ENCODE data around the gene DTNA. TPM values are rescaled to one million over a fixed set of nuclear protein-coding genes. Genes with fewer than 3 reads are reported as not detected.

DTNA gene
- total and polyA plus RNA-seq, 2 of the 8 experiments (the other 6 are each of a cell fraction or from before 2014, with no cell fraction given) = 30.2 to 32.7 TPM

- Histone ChIP-seq H3K27ac (ENCODE audit: low read depth, low read length) (no peak overlapping the region), H4K20me1 (replicated peaks in 1 of 2; ENCODE audit: control insufficient read depth in 1 of 2, insufficient read depth in 2 of 2, low read length in 2 of 2) (no peaks in the 10 kb centered on the region), H3K79me2 (ENCODE audit: control insufficient read depth in 1 of 2, insufficient read depth in 2 of 2, low read length in 2 of 2) (no peaks in the 10 kb centered on the region), H4K8ac (ENCODE audit: extremely low read depth, insufficient read depth, low read length) (no peak overlapping the region), H3K27me3 (replicated peaks in 1 of 4; ENCODE audit: control insufficient read depth in 3 of 4, extremely low read depth in 1 of 4, insufficient read depth in 3 of 4, low read length in 3 of 4) (no peaks in the 10 kb centered on the region), H2BK120ac (replicated peaks; ENCODE audit: low read depth, low read length) (no peak overlapping the region), H2BK12ac (ENCODE audit: low read depth, low read length) (peak overlapping the region; percentile 46; the same call in 1 of the 2 replicates), H3K4me3 (ENCODE audit: extremely low read depth in 1 of 4, insufficient read depth in 2 of 4, low read depth in 3 of 4, low read length in 4 of 4) (no peak overlapping the region), H2BK20ac (ENCODE audit: low read length) (no peak overlapping the region), H3K23me2 (ENCODE audit: low read depth, low read length) (no peaks in the 10 kb centered on the region; the same call in 1 of the 2 replicates), H3K4ac (replicated peaks; ENCODE audit: insufficient read length, low read depth, low read length) (no peak overlapping the region), H3K79me1 (ENCODE audit: low read depth, low read length) (no peaks in the 10 kb centered on the region), H4K5ac (ENCODE audit: insufficient read length, low read depth, low read length) (no peak overlapping the region), H3K18ac (ENCODE audit: extremely low read depth, low read length) (no peak overlapping the region), H2BK15ac (ENCODE audit: low read length) (no peak overlapping the region), H3K56ac (replicated peaks; ENCODE audit: insufficient read length, low read depth, low read length) (no peak overlapping the region), H3K36me3 (ENCODE audit: control insufficient read depth in 2 of 4, insufficient read depth in 4 of 4, low read length in 3 of 4) (no peaks in the 10 kb centered on the region), H3K23ac (ENCODE audit: insufficient read length) (no peak overlapping the region), H2AK5ac (ENCODE audit: low read depth, low read length) (no peak overlapping the region), H2BK5ac (ENCODE audit: low read depth, low read length) (no peak overlapping the region), H3K9me3 (ENCODE audit: insufficient read depth in 2 of 2, low read depth in 1 of 2, low read length in 1 of 2) (no peaks in the 10 kb centered on the region), H3K9ac (replicated peaks in 1 of 4; ENCODE audit: extremely low read depth in 1 of 4, low read depth in 3 of 4, low read length in 3 of 4) (no peak overlapping the region), H3K14ac (ENCODE audit: insufficient read length) (no peak overlapping the region), H3K4me1 (replicated peaks in 1 of 4; ENCODE audit: control insufficient read depth in 3 of 4, insufficient read depth in 4 of 4, low read length in 3 of 4) (peaks cover 0 to 14% (median 2%) of the 10 kb centered on the region in 4 experiments; a peak in 3 of 7 replicates), H4K91ac (replicated peaks; ENCODE audit: insufficient read length, low read length) (no peak overlapping the region), H2AFZ (ENCODE audit: low read length) (no peak overlapping the region), H3K4me2 (ENCODE audit: insufficient read depth in 1 of 2, low read depth in 2 of 2, low read length in 2 of 2) (no peak overlapping the region)
- ChIA-PET POLR2A (ENCODE audit: partially characterized antibody) (no interaction called here), CTCF (ENCODE audit: partially characterized antibody) (interaction anchor here (1.3 to 3.8 kb wide), 3 partner anchors 12 to 48 kb away, joined by 3 to 17 read pairs (median 6); no protein-coding TSS in a partner anchor)
- FAIRE-seq = no peak
- no peak for DNase-seq (ENCODE audit: low read depth in 1 of 2, low spot score in 2 of 2)
- WGBS, 2 experiments (ENCODE audit: extremely low coverage in 1 of 2, insufficient coverage in 1 of 2, insufficient read length in 1 of 2, insufficient replicate concordance in 2 of 2, low coverage in 1 of 2, low lambda C conversion rate in 2 of 2, missing lambda C conversion rate in 1 of 2) = 79% methylated on average over 3 of the region's 3 CpGs; no CpG with 5 or more reads in 1 of the 2 experiments
- TF ChIP-seq EP300 (IDR thresholded peaks at IDR 0.05; ENCODE audit: borderline replicate concordance in 1 of 2, low read depth in 2 of 2, low read length in 2 of 2) (no peak), SP4 (IDR thresholded peaks at IDR 0.05; ENCODE audit: low read length) (no peak), KDM1A (IDR thresholded peaks at IDR 0.05; ENCODE audit: borderline replicate concordance, low read length) (no peak), SUZ12 (IDR thresholded peaks at IDR 0.05; ENCODE audit: low read length) (no peak), CREB1 (IDR thresholded peaks at IDR 0.05) (no peak), MAX (IDR thresholded peaks at IDR 0.05) (no peak), KDM5A (IDR thresholded peaks at IDR 0.05; ENCODE audit: low read length) (no peak), CHD1 (IDR thresholded peaks at IDR 0.05; ENCODE audit: low read depth, low read length) (no peak), JUN (IDR thresholded peaks at IDR 0.05; ENCODE audit: low read depth, low read length) (no peak), SIRT6 (IDR thresholded peaks at IDR 0.05; ENCODE audit: low read length) (no peak), CHD2 (IDR thresholded peaks at IDR 0.05; ENCODE audit: low read length) (no peak), CTBP2 (IDR thresholded peaks at IDR 0.05; ENCODE audit: borderline replicate concordance, insufficient read depth, insufficient read length, low read length) (no peak), GABPA (IDR thresholded peaks at IDR 0.05; ENCODE audit: borderline replicate concordance, insufficient read depth, low read length) (no peak), CEBPB (IDR thresholded peaks at IDR 0.05; ENCODE audit: low read depth, low read length) (no peak; the same call in 1 of the 2 replicates), TAF7 (optimal IDR thresholded peaks at IDR 0.05; ENCODE audit: borderline replicate concordance, low read depth, low read length) (no peak)
Measured at GRCh38 chr18:34709104-34709503, 994 bp upstream of the DTNA start.
